ENCODE results near the gene GOLIM4.

Gene GOLIM4

GRCh38 chr3:168100777-168101492, 5.2 kb upstream of the GOLIM4 start:
- no peak for TF ChIP-seq ZBTB7A (IDR thresholded peaks at IDR 0.05; ENCODE audit: low read depth)
- no peak for TF ChIP-seq MAX (IDR thresholded peaks at IDR 0.05)
- TF ChIP-seq USF1 (IDR thresholded peaks at IDR 0.05), result no peak
- TF ChIP-seq EGR1 (IDR thresholded peaks at IDR 0.05), result no peak
- TF ChIP-seq TCF12 (IDR thresholded peaks at IDR 0.05; ENCODE audit: low read depth), result no peak
- TF ChIP-seq TEAD4 (IDR thresholded peaks at IDR 0.05), result no peak
- TF ChIP-seq FOXM1 (IDR thresholded peaks at IDR 0.05; ENCODE audit: borderline replicate concordance, low read depth), result no peak
- no peak for TF ChIP-seq EP300 (IDR thresholded peaks at IDR 0.05; ENCODE audit: borderline replicate concordance)
- no peak for TF ChIP-seq REST (IDR thresholded peaks at IDR 0.05; ENCODE audit: low read depth)
- TF ChIP-seq YY1 (IDR thresholded peaks at IDR 0.05; ENCODE audit: low read depth), result no peak
- TF ChIP-seq RAD21 (IDR thresholded peaks at IDR 0.05; ENCODE audit: low read depth), result no peak
- TF ChIP-seq CEBPB (IDR thresholded peaks at IDR 0.05), result no peak
- no peak for TF ChIP-seq CREB1 (IDR thresholded peaks at IDR 0.05; ENCODE audit: low read depth)
- no peak for TF ChIP-seq TAF1 (IDR thresholded peaks at IDR 0.05; ENCODE audit: low read depth)
- no peak for TF ChIP-seq NFIC (IDR thresholded peaks at IDR 0.05)

GRCh38 chr3:168097381-168097780, 1.7 kb upstream of the GOLIM4 start:
- TF ChIP-seq EP300 (IDR thresholded peaks at IDR 0.05; ENCODE audit: borderline replicate concordance) (no peak), TAF1 (IDR thresholded peaks at IDR 0.05; ENCODE audit: low read depth) (no peak), TCF12 (IDR thresholded peaks at IDR 0.05; ENCODE audit: low read depth) (no peak), MAX (IDR thresholded peaks at IDR 0.05) (no peak)

- peak; percentile 92 for TF ChIP-seq USF1 (IDR thresholded peaks at IDR 0.05)
- no peak for TF ChIP-seq EP300 (IDR thresholded peaks at IDR 0.05; ENCODE audit: borderline replicate concordance)
- peak; percentile 31; the same call in 1 of the 2 replicates for TF ChIP-seq FOXM1 (IDR thresholded peaks at IDR 0.05; ENCODE audit: borderline replicate concordance, low read depth)
- TF ChIP-seq MAX (IDR thresholded peaks at IDR 0.05), result peak; percentile 95
- TF ChIP-seq REST (IDR thresholded peaks at IDR 0.05; ENCODE audit: low read depth), result no peak
- TF ChIP-seq TAF1 (IDR thresholded peaks at IDR 0.05; ENCODE audit: low read depth), result 0 out of 2 replicates have a peak, but pooled peaks have one; percentile 46
- TF ChIP-seq NFIC (IDR thresholded peaks at IDR 0.05), result no peak
- TF ChIP-seq RAD21 (IDR thresholded peaks at IDR 0.05; ENCODE audit: low read depth), result no peak
- TF ChIP-seq YY1 (IDR thresholded peaks at IDR 0.05; ENCODE audit: low read depth), result peak; percentile 58; the same call in 1 of the 2 replicates
- peak; percentile 13; the same call in 1 of the 2 replicates for TF ChIP-seq TCF12 (IDR thresholded peaks at IDR 0.05; ENCODE audit: low read depth)
These were observed 507 bp upstream of the GOLIM4 start for GRCh38 chr3:168096210-168096652.

- TF ChIP-seq TAF1 (IDR thresholded peaks at IDR 0.05; ENCODE audit: low read depth) (no peak; the same call in 1 of the 2 replicates), REST (IDR thresholded peaks at IDR 0.05; ENCODE audit: low read depth) (no peak), NFIC (IDR thresholded peaks at IDR 0.05) (no peak), TEAD4 (IDR thresholded peaks at IDR 0.05) (no peak), EP300 (IDR thresholded peaks at IDR 0.05; ENCODE audit: borderline replicate concordance) (no peak), EGR1 (IDR thresholded peaks at IDR 0.05) (peak; percentile 71; the same call in 1 of the 2 replicates), TCF12 (IDR thresholded peaks at IDR 0.05; ENCODE audit: low read depth) (peak; percentile 44; the same call in 1 of the 2 replicates), CEBPB (IDR thresholded peaks at IDR 0.05) (no peak), USF1 (IDR thresholded peaks at IDR 0.05) (no peak), RAD21 (IDR thresholded peaks at IDR 0.05; ENCODE audit: low read depth) (peak; percentile 13; the same call in 1 of the 2 replicates), YY1 (IDR thresholded peaks at IDR 0.05; ENCODE audit: low read depth) (0 out of 2 replicates have a peak, but pooled peaks have one; percentile 12), MAX (IDR thresholded peaks at IDR 0.05) (peak; percentile 76)
These were observed 680 bp downstream of the GOLIM4 start for GRCh38 chr3:168094877-168095610.

All from Ishikawa (cell line).